Sigmoid colon (tissue), 7 donors: ENCODE results near the gene TRAIP. TPM values are rescaled to one million over a fixed set of nuclear protein-coding genes. Genes with fewer than 3 reads are reported as not detected.

Experiments
- DNase-seq: peaks from one replicate; pipeline ENCODE4 v3.0.0-alpha.2; 2019
- H3K27ac ChIP-seq, 4 donors: fragments of 200-600 bp; sonication (generic); one replicate each; pipeline ENCODE4 v1.5.1; 2016 to 2019; ENCODE audit warnings: mild to moderate bottlenecking in 1 of 4
- H3K27me3 ChIP-seq, 3 donors: fragments of 200-600 bp; sonication (generic); one replicate each; pipeline ENCODE4 v1.5.1; 2019; ENCODE audit warnings: mild to moderate bottlenecking in 1 of 3
- H3K36me3 ChIP-seq, 4 donors: fragments of 200-600 bp; sonication (generic); one replicate each; pipeline ENCODE4 v1.5.1; 2016 to 2019
- H3K4me1 ChIP-seq, 4 donors: fragments of 200-600 bp; sonication (generic); one replicate each; pipeline ENCODE4 v1.5.1; 2017 to 2019
- H3K4me3 ChIP-seq, 4 donors: fragments of 200-600 bp; sonication (generic); one replicate each; pipeline ENCODE4 v1.5.1; 2017 to 2019; ENCODE audit warnings: mild to moderate bottlenecking in 2 of 4, moderate library complexity in 1 of 4
- H3K9me3 ChIP-seq, 4 donors: fragments of 200-600 bp in 3 of 4; sonication (generic) in 3 of 4; one replicate each; pipeline versions ENCODE4 v1.5.1 to v1.6.1; 2013 to 2019
- CTCF ChIP-seq, 4 experiments: fragments of 450-650 bp in 3 of 4; fragments of 200-600 bp in 1 of 4; IDR thresholded peaks; one replicate each; pipeline ENCODE4 v1.5.1; 2016 to 2019; ENCODE audit warnings: antibody characterized with exemption in 4 of 4, mild to moderate bottlenecking in 3 of 4, moderate library complexity in 2 of 4
- EP300 ChIP-seq, 4 donors: sonication (generic); formaldehyde crosslinking; IDR thresholded peaks; one replicate each; pipeline ENCODE4 v1.6.1; 2017; ENCODE audit warnings: antibody characterized with exemption in 4 of 4
- POLR2A ChIP-seq, 2 donors: fragments of 450-650 bp; IDR thresholded peaks; one replicate each; pipeline ENCODE4 v1.6.1; 2016; ENCODE audit warnings: antibody characterized with exemption in 2 of 2, mild to moderate bottlenecking in 2 of 2, moderate library complexity in 2 of 2
- POLR2AphosphoS5 ChIP-seq, 4 donors: sonication (generic); formaldehyde crosslinking; IDR thresholded peaks; one replicate each; pipeline ENCODE4 v1.6.1; 2017; ENCODE audit warnings: antibody characterized with exemption in 4 of 4
- WGBS, 2 donors: extraction: QIAGEN DNeasy Blood & Tissue Kit; methylation state at CpG; one replicate each; pipeline ENCODE4 v1.1.7; 2013; 5-methylcytosine and 5-hydroxymethylcytosine counted together
- intact Hi-C: fragments of 100-400 bp; cut with DNase I; formaldehyde crosslinking; loops from one replicate; pipeline ENCODE4 v1.15.1; 2023
- polyA plus RNA-seq, 3 donors: library from polyadenylated mRNA; stranded (reverse); fragments of 200-250 nt; gene quantifications; one replicate each; pipeline ENCODE4 v1.2.3, GENCODE V29; 2013
- total RNA-seq, 4 donors: library from RNA; depleted of rRNA; stranded (reverse); fragments of >200 nt; gene quantifications; one replicate each; pipeline ENCODE4 v1.1.0, GENCODE V29; 2016
- donor health status: healthy with polysubstance abuse.
- donor health status: Bipolar disorder and iron deficiency.
- donor health status: healthy.

TRAIP gene
- total and polyA plus RNA-seq, 7 donors, result 0.54 to 7.1 (median 1.5) TPM

- DNase-seq, result no peak
- no peak for TF ChIP-seq POLR2AphosphoS5 (IDR thresholded peaks at IDR 0.05)
- no peak for TF ChIP-seq CTCF (IDR thresholded peaks at IDR 0.05)
- TF ChIP-seq POLR2A (IDR thresholded peaks at IDR 0.05), result no peak
- TF ChIP-seq EP300 (IDR thresholded peaks at IDR 0.05), result no peak
- Histone ChIP-seq H3K36me3 (no peaks in the 10 kb centered on the region), H3K9me3 (no peaks in the 10 kb centered on the region), H3K27ac (no peak overlapping the region), H3K4me1 (no peaks in the 10 kb centered on the region), H3K27me3 (no peaks in the 10 kb centered on the region), H3K4me3 (no peak overlapping the region)
- WGBS, 2 donors, result 49 to 76% methylated on average over 3 of the region's 3 CpGs
- intact Hi-C loops, result no loop called here
Observed at GRCh38 chr3:49845694-49846093, 10.7 kb downstream of the TRAIP start.

GRCh38 chr3:49844464-49845183, 11.7 kb downstream of the TRAIP start:
- no peaks in the 10 kb centered on the region for H3K36me3 ChIP-seq
- 85 to 93% methylated on average over 5 of the region's 5 CpGs for WGBS, 2 donors
- H3K4me3 ChIP-seq, result no peak overlapping the region
- no peaks in the 10 kb centered on the region for H3K27me3 ChIP-seq
- no peak for DNase-seq
- intact Hi-C loops, result loop anchor here (5.0 kb wide), 1 partner anchor 307 kb away; no protein-coding TSS in a partner anchor
- peaks cover 0 to 7% (median 2%) of the 10 kb centered on the region in 4 donors for H3K4me1 ChIP-seq
- TF ChIP-seq POLR2A (IDR thresholded peaks at IDR 0.05) (no peak), EP300 (IDR thresholded peaks at IDR 0.05) (no peak), POLR2AphosphoS5 (IDR thresholded peaks at IDR 0.05) (no peak)
- H3K27ac ChIP-seq, result no peak overlapping the region
- no peaks in the 10 kb centered on the region for H3K9me3 ChIP-seq

GRCh38 chr3:49842843-49843517, 13.4 kb downstream of the TRAIP start:
- no peaks in the 10 kb centered on the region for H3K36me3 ChIP-seq
- no peak for DNase-seq
- no peak overlapping the region for H3K27ac ChIP-seq
- 97% methylated on average over 3 of the region's 3 CpGs for WGBS, 2 donors
- peaks cover 0 to 15% (median 4%) of the 10 kb centered on the region in 4 donors for H3K4me1 ChIP-seq
- TF ChIP-seq POLR2A (IDR thresholded peaks at IDR 0.05) (no peak), POLR2AphosphoS5 (IDR thresholded peaks at IDR 0.05) (no peak), EP300 (IDR thresholded peaks at IDR 0.05) (no peak), CTCF (IDR thresholded peaks at IDR 0.05) (no peak)
- no peaks in the 10 kb centered on the region for H3K9me3 ChIP-seq
- H3K4me3 ChIP-seq, result no peak overlapping the region
- intact Hi-C loops, result loop anchor here (5.0 kb wide), 1 partner anchor 306 kb away; no protein-coding TSS in a partner anchor
- no peaks in the 10 kb centered on the region for H3K27me3 ChIP-seq

GRCh38 chr3:49841806-49842205, 14.6 kb downstream of the TRAIP start:
- Histone ChIP-seq H3K36me3 (no peaks in the 10 kb centered on the region), H3K4me1 (peaks cover 0 to 15% (median 4%) of the 10 kb centered on the region in 4 donors), H3K9me3 (no peaks in the 10 kb centered on the region), H3K4me3 (no peak overlapping the region), H3K27me3 (no peaks in the 10 kb centered on the region), H3K27ac (no peak overlapping the region)
- no peak for DNase-seq
- WGBS, 2 donors, result 92 to 94% methylated on average over 7 of the region's 7 CpGs
- intact Hi-C loops, result loop anchor here (5.0 kb wide), 1 partner anchor 305 kb away; no protein-coding TSS in a partner anchor
- TF ChIP-seq CTCF (IDR thresholded peaks at IDR 0.05) (no peak), POLR2AphosphoS5 (IDR thresholded peaks at IDR 0.05) (no peak), POLR2A (IDR thresholded peaks at IDR 0.05) (no peak), EP300 (IDR thresholded peaks at IDR 0.05) (no peak)

GRCh38 chr3:49841126-49841696, 15.2 kb downstream of the TRAIP start:
- H3K36me3 ChIP-seq, result no peaks in the 10 kb centered on the region
- DNase-seq, result no peak
- no peaks in the 10 kb centered on the region for H3K9me3 ChIP-seq
- intact Hi-C loops, result loop anchor here (5.0 kb wide), 1 partner anchor 304 kb away; no protein-coding TSS in a partner anchor
- H3K4me1 ChIP-seq, result peaks cover 0 to 15% (median 4%) of the 10 kb centered on the region in 4 donors
- no peak overlapping the region for H3K4me3 ChIP-seq
- TF ChIP-seq CTCF (IDR thresholded peaks at IDR 0.05) (no peak), POLR2A (IDR thresholded peaks at IDR 0.05) (no peak), POLR2AphosphoS5 (IDR thresholded peaks at IDR 0.05) (no peak), EP300 (IDR thresholded peaks at IDR 0.05) (no peak)
- H3K27ac ChIP-seq, result no peak overlapping the region
- H3K27me3 ChIP-seq, result no peaks in the 10 kb centered on the region
